ENCODE measurements around the gene TMEM163.

- TF ChIP-seq GATA3 (IDR thresholded peaks at IDR 0.05; ENCODE audit: low read depth, low read length) = no peak
- TF ChIP-seq GATA2 (IDR thresholded peaks at IDR 0.05; ENCODE audit: low read depth, low read length) = no peak
Measured at GRCh38 chr2:134765987-134766386, 47.2 kb upstream of the TMEM163 start.
